Ishikawa (cell line): Measurements from ENCODE around the gene PID1.

Experiments
- CEBPB ChIP-seq: IDR thresholded peaks from 2 replicates; pipeline ENCODE4 v1.6.1; 2012
- CREB1 ChIP-seq: IDR thresholded peaks from 2 replicates; pipeline ENCODE4 v1.6.1; 2012; ENCODE audit warnings: low read depth
- EGR1 ChIP-seq: IDR thresholded peaks from 2 replicates; pipeline ENCODE4 v1.6.1; 2012
- EP300 ChIP-seq: IDR thresholded peaks from 2 replicates; pipeline ENCODE4 v1.6.1; 2012; ENCODE audit warnings: borderline replicate concordance
- FOXM1 ChIP-seq: IDR thresholded peaks from 2 replicates; pipeline ENCODE4 v1.6.1; 2012; ENCODE audit warnings: low read depth, borderline replicate concordance
- NFIC ChIP-seq: IDR thresholded peaks from 2 replicates; pipeline ENCODE4 v1.6.1; 2012
- RAD21 ChIP-seq: IDR thresholded peaks from 2 replicates; pipeline ENCODE4 v1.6.1; 2012; ENCODE audit warnings: low read depth
- REST ChIP-seq: IDR thresholded peaks from 2 replicates; pipeline ENCODE4 v1.6.1; 2012; ENCODE audit warnings: low read depth, mild to moderate bottlenecking
- TAF1 ChIP-seq: IDR thresholded peaks from 2 replicates; pipeline ENCODE4 v1.6.1; 2012; ENCODE audit warnings: low read depth, mild to moderate bottlenecking
- TCF12 ChIP-seq: IDR thresholded peaks from 2 replicates; pipeline ENCODE4 v1.6.1; 2012; ENCODE audit warnings: low read depth
- TEAD4 ChIP-seq: IDR thresholded peaks from 2 replicates; pipeline ENCODE4 v1.6.1; 2012
- USF1 ChIP-seq: IDR thresholded peaks from 2 replicates; pipeline ENCODE4 v1.6.1; 2012
- YY1 ChIP-seq: IDR thresholded peaks from 2 replicates; pipeline ENCODE4 v1.6.1; 2012; ENCODE audit warnings: low read depth
- ZBTB7A ChIP-seq: IDR thresholded peaks from 2 replicates; pipeline ENCODE4 v1.6.1; 2012; ENCODE audit warnings: low read depth
- TF ChIP-seq, protein P1 (sequence below): IDR thresholded peaks from 2 replicates; pipeline ENCODE4 v1.6.1; 2012

PID1 gene, protein sequence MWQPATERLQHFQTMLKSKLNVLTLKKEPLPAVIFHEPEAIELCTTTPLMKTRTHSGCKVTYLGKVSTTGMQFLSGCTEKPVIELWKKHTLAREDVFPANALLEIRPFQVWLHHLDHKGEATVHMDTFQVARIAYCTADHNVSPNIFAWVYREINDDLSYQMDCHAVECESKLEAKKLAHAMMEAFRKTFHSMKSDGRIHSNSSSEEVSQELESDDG

GRCh38 chr2:229270551-229271410, at the start of gene PID1:
TSS of gene PID1 (minus strand) at chr2:229271287. CDS start at chr2:229271043, 244 bp downstream.
- TF ChIP-seq ZBTB7A (peak; percentile 63; the same call in 1 of the 2 replicates), EP300 (no peak)
- TF ChIP-seq, protein P1, sequence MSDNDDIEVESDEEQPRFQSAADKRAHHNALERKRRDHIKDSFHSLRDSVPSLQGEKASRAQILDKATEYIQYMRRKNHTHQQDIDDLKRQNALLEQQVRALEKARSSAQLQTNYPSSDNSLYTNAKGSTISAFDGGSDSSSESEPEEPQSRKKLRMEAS: no peak

DNA sequence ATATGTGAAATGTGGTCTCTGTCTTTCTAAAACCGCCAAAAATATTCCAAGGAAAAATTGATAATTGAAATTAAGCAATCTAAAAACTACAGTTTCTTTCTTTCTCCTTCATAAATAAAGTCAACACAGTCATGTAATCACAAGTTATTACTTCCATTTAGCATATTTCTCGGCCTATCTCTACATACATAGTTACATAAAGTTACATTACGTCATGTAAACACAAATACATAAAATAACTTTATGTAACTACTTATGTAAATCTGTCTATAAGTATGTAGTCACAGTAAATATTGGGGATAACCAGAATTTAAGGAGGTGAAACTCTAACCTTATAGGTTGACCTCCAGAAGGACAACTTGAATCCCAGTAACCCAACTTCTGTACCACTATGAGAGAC, 48.5 kb upstream of the PID1 start:
- no peak for TF ChIP-seq YY1
- TF ChIP-seq EP300: no peak
- no peak for TF ChIP-seq RAD21
- TF ChIP-seq CREB1: no peak
- no peak for TF ChIP-seq TEAD4
- TF ChIP-seq, protein P1: no peak
- TF ChIP-seq CEBPB: no peak
- no peak for TF ChIP-seq TCF12
- no peak for TF ChIP-seq REST
- TF ChIP-seq USF1: no peak
- no peak for TF ChIP-seq FOXM1
- TF ChIP-seq TAF1: no peak
- no peak for TF ChIP-seq EGR1

- TF ChIP-seq TCF12 (no peak), CEBPB (no peak), EGR1 (no peak), REST (no peak), TAF1 (no peak), ZBTB7A (no peak), YY1 (no peak), NFIC (no peak), CREB1 (no peak), RAD21 (no peak), USF1 (no peak), TEAD4 (no peak), EP300 (no peak), FOXM1 (no peak)
- TF ChIP-seq, protein P1: no peak
Observed at GRCh38 chr2:229314117-229314516, 43.0 kb upstream of the PID1 start.

DNA sequence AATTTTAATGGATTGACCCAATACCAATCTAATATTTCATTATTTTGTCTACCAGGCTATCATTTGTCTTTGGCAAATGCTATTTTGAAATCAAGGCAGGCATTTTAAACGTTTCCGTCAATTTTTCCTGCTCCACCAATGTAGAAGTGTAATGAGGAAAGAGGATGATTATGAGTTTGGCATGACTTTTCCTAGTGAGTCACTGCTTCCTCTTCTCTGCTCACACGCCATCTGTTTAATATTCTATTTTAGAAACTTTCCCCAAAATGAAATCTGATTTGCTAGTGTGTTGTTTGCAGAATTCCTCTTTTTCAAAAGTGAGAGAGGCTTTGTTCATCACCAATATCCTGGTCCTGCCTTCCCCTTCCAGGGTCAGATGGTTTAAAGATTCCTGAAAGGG, 42.5 kb upstream of the PID1 start:
- TF ChIP-seq, protein P1: no peak

DNA sequence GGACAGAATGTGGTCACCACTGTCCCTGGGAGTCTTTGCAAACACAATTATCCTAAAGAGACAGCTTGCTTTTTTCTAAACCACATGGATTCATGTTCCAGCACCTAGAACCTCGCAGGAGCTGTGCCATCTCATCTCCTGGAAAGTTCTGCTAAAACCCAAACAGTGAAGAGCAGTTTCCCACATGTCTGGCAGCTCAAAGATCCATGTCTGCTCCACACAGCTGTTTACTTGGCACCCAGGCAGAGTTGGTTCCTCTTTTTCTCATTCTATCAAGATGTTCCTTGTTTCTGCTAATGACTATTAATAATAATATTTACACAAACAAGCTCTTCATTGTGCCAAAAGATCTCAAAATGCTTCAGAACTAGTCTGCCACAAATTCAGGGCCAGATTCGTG, 30.1 kb upstream of the PID1 start:
- TF ChIP-seq ZBTB7A (no peak), FOXM1 (no peak), REST (no peak)
